HepG2 (cell line): Measurements from ENCODE around the gene ME3. TPM values are rescaled to one million over a fixed set of nuclear protein-coding genes. Genes with fewer than 3 reads are reported as not detected.

Source experiments
- SMYD3 ChIP-seq: sonication (generic); formaldehyde crosslinking; IDR thresholded peaks from 2 replicates; pipeline ENCODE4 v1.8.1; 2023; ENCODE audit warnings: mild to moderate bottlenecking, missing genetic modification reagents
- ZFP36 ChIP-seq: fragments of 150-350 bp; IDR thresholded peaks from 2 replicates; pipeline ENCODE4 v1.6.1; 2018; ENCODE audit warnings: borderline replicate concordance, low read length, low read depth; ENCODE audit not compliant: partially characterized antibody
- ZNF230 ChIP-seq: sonication (generic); formaldehyde crosslinking; IDR thresholded peaks from 2 replicates; pipeline ENCODE4 v1.4.0; 2020; ENCODE audit warnings: mild to moderate bottlenecking, missing genetic modification reagents
- ZNF318 ChIP-seq: sonication (generic); formaldehyde crosslinking; IDR thresholded peaks from 2 replicates; pipeline ENCODE4 v1.4.0; 2020; ENCODE audit warnings: mild to moderate bottlenecking, missing genetic modification reagents
- ZNF451 ChIP-seq: sonication (generic); formaldehyde crosslinking; IDR thresholded peaks from 2 replicates; pipeline ENCODE4 v1.5.0; 2020; ENCODE audit warnings: mild to moderate bottlenecking, missing genetic modification reagents
- ZNF496 ChIP-seq: sonication (generic); formaldehyde crosslinking; IDR thresholded peaks from 2 replicates; pipeline ENCODE4 v1.8.1; 2023; ENCODE audit warnings: mild to moderate bottlenecking, moderate library complexity, missing genetic modification reagents; ENCODE audit not compliant: insufficient replicate concordance
- ZNF552 ChIP-seq: sonication (generic); formaldehyde crosslinking; IDR thresholded peaks from 2 replicates; pipeline ENCODE4 v1.9.0; 2022; ENCODE audit warnings: missing genetic modification reagents, mild to moderate bottlenecking, borderline replicate concordance
- ZNF644 ChIP-seq: IDR thresholded peaks from 2 replicates; pipeline ENCODE4 v1.6.1; 2016; ENCODE audit warnings: low read depth
- ZNF703 ChIP-seq: sonication (generic); formaldehyde crosslinking; IDR thresholded peaks from 2 replicates; pipeline ENCODE4 v1.5.1; 2020; ENCODE audit warnings: missing genetic modification reagents, mild to moderate bottlenecking, moderate library complexity, borderline replicate concordance
- polyA plus RNA-seq, 8 experiments: library from polyadenylated mRNA; depleted of rRNA in 3 of 8; stranded (reverse) in 7 of 8; unstranded in 1 of 8; fragments of >200 nt; fragmentation: Illumina TruSeq in 4 of 8; extraction: Trizol in 4 of 8; gene quantifications; 2 replicates each; pipeline versions ENCODE4 v1.2.1 to v1.2.3, GENCODE V29; 2011 to 2016; ENCODE audit warnings: low read depth in 4 of 8, missing spikeins in 1 of 8, mixed read lengths in 1 of 8; ENCODE audit not compliant: insufficient read depth in 1 of 8
- total RNA-seq, 5 experiments: library from RNA; depleted of rRNA; stranded (reverse); fragments of >200 nt; fragmentation: Illumina TruSeq; extraction: Trizol; gene quantifications; 2 replicates each; pipeline ENCODE4 v1.2.3, GENCODE V29; 2016; ENCODE audit warnings: low read depth in 1 of 5
- TF ChIP-seq, protein P1 (sequence below): sonication (generic); formaldehyde crosslinking; IDR thresholded peaks from 2 replicates; pipeline ENCODE4 v1.4.0; 2020; ENCODE audit warnings: low read depth, mild to moderate bottlenecking, missing genetic modification reagents
- TF ChIP-seq, protein P2 (sequence below): sonication (generic); IDR thresholded peaks from 2 replicates; pipeline ENCODE4 v1.6.1; 2016; ENCODE audit warnings: low read depth, borderline replicate concordance
- TF ChIP-seq, protein P3 (sequence below): sonication (generic); formaldehyde crosslinking; IDR thresholded peaks from 2 replicates; pipeline ENCODE4 v1.4.0; 2020; ENCODE audit warnings: missing genetic modification reagents
- TF ChIP-seq, protein P4 (sequence below): sonication (generic); formaldehyde crosslinking; IDR thresholded peaks from 2 replicates; pipeline ENCODE4 v1.4.0; 2020; ENCODE audit warnings: mild to moderate bottlenecking, missing genetic modification reagents

ME3 gene
- total and polyA plus RNA-seq, 2 of the 13 experiments (the other 11 are each of a cell fraction or from before 2014, with no cell fraction given): not detected

DNA sequence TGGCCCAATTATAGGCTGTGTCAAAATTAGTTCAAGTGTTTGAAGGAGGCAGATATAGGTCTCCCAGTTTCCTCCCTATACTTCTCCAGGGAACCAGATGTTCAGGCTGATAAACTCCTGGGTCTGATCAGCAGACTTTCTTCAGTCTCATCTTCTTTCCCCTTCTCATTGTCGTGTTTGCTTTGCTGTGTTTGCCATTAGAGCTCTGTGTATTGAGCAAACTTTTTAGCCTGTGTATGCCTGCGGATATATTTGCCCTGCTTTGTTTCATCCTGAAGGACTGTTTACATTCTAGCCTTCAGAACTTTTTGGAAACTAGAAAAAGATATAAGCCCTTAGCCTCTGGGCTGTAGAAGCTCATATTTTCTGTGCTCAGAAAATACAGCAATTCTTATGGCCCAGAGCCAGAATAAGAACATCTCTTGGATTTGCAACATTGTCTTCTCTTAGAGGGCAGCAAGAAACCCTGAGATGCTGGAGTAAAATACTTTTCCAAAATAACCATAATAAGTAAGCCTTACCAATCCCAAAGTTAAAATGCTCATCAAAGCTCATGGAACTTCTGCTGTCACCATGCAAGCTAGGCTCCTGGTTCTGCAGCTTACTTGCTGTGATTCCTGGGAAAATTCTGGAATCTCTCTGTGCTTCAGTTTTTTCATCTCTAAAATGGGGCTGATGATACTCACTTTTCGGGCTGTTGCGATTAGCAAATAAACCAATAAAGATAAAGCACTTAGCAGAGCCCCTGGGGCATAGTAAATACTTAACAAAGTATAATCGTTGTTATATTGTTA, 34.1 kb upstream of the ME3 start (continued):
- TF ChIP-seq ZNF644 (CRISPR knock-in tag) (0 out of 2 replicates have a peak, but pooled peaks have one; percentile 17), ZNF318 (CRISPR knock-in tag) (no peak), ZNF703 (CRISPR knock-in tag) (peak; percentile 64; the same call in 1 of the 2 replicates), ZNF496 (CRISPR knock-in tag) (no peak), SMYD3 (CRISPR knock-in tag) (no peak), ZNF230 (CRISPR knock-in tag) (no peak), ZNF552 (CRISPR knock-in tag) (no peak), ZFP36 (peak; percentile 86), ZNF451 (CRISPR knock-in tag) (no peak)
- TF ChIP-seq, protein P1, sequence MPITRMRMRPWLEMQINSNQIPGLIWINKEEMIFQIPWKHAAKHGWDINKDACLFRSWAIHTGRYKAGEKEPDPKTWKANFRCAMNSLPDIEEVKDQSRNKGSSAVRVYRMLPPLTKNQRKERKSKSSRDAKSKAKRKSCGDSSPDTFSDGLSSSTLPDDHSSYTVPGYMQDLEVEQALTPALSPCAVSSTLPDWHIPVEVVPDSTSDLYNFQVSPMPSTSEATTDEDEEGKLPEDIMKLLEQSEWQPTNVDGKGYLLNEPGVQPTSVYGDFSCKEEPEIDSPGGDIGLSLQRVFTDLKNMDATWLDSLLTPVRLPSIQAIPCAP (CRISPR knock-in tag): no peak
- TF ChIP-seq, protein P2, sequence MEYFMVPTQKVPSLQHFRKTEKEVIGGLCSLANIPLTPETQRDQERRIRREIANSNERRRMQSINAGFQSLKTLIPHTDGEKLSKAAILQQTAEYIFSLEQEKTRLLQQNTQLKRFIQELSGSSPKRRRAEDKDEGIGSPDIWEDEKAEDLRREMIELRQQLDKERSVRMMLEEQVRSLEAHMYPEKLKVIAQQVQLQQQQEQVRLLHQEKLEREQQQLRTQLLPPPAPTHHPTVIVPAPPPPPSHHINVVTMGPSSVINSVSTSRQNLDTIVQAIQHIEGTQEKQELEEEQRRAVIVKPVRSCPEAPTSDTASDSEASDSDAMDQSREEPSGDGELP: peak; percentile 29; the same call in 1 of the 2 replicates
- TF ChIP-seq, protein P3, sequence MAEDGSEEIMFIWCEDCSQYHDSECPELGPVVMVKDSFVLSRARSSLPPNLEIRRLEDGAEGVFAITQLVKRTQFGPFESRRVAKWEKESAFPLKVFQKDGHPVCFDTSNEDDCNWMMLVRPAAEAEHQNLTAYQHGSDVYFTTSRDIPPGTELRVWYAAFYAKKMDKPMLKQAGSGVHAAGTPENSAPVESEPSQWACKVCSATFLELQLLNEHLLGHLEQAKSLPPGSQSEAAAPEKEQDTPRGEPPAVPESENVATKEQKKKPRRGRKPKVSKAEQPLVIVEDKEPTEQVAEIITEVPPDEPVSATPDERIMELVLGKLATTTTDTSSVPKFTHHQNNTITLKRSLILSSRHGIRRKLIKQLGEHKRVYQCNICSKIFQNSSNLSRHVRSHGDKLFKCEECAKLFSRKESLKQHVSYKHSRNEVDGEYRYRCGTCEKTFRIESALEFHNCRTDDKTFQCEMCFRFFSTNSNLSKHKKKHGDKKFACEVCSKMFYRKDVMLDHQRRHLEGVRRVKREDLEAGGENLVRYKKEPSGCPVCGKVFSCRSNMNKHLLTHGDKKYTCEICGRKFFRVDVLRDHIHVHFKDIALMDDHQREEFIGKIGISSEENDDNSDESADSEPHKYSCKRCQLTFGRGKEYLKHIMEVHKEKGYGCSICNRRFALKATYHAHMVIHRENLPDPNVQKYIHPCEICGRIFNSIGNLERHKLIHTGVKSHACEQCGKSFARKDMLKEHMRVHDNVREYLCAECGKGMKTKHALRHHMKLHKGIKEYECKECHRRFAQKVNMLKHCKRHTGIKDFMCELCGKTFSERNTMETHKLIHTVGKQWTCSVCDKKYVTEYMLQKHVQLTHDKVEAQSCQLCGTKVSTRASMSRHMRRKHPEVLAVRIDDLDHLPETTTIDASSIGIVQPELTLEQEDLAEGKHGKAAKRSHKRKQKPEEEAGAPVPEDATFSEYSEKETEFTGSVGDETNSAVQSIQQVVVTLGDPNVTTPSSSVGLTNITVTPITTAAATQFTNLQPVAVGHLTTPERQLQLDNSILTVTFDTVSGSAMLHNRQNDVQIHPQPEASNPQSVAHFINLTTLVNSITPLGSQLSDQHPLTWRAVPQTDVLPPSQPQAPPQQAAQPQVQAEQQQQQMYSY (CRISPR knock-in tag): no peak
- TF ChIP-seq, protein P4, sequence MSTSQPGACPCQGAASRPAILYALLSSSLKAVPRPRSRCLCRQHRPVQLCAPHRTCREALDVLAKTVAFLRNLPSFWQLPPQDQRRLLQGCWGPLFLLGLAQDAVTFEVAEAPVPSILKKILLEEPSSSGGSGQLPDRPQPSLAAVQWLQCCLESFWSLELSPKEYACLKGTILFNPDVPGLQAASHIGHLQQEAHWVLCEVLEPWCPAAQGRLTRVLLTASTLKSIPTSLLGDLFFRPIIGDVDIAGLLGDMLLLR (CRISPR knock-in tag): no peak
